Heart left ventricle (tissue), 16 donors: ENCODE results near the gene TACC3. TPM values are rescaled to one million over a fixed set of nuclear protein-coding genes. Genes with fewer than 3 reads are reported as not detected.

Experiments used
- ATAC-seq, 4 donors: fragments of 200-7000 bp; cut with Tn5 transposase; one replicate each; pipeline ENCODE4 v1.9.1; 2020 to 2022; ENCODE audit warnings: moderate library complexity in 4 of 4, mild to moderate bottlenecking in 3 of 4, moderate number of reproducible peaks in 1 of 4
- DNase-seq, 5 donors: peaks; one replicate each; pipeline ENCODE4 v3.0.0-alpha.2; 2020
- H3K27ac ChIP-seq, 12 donors: fragments of 200-600 bp; sonication (generic) in 4 of 12; one replicate each; pipeline versions ENCODE4 v1.5.0 to v1.8.0; 2016 to 2022; ENCODE audit warnings: mild to moderate bottlenecking in 2 of 12
- H3K27me3 ChIP-seq, 9 donors: fragments of 200-600 bp; sonication (generic) in 2 of 9; one replicate each; pipeline versions ENCODE4 v1.5.1 to v1.8.0; 2016 to 2022; ENCODE audit warnings: mild to moderate bottlenecking in 3 of 9
- H3K36me3 ChIP-seq, 9 donors: fragments of 200-600 bp; sonication (generic) in 2 of 9; one replicate each; pipeline versions ENCODE4 v1.5.0 to v1.8.0; 2018 to 2022; ENCODE audit warnings: mild to moderate bottlenecking in 2 of 9
- H3K4me1 ChIP-seq, 12 donors: fragments of 200-600 bp; sonication (generic) in 4 of 12; one replicate each; pipeline versions ENCODE4 v1.5.0 to v1.8.0; 2016 to 2022; ENCODE audit warnings: mild to moderate bottlenecking in 3 of 12
- H3K4me3 ChIP-seq, 12 donors: fragments of 200-600 bp; sonication (generic) in 4 of 12; one replicate each; pipeline versions ENCODE4 v1.5.0 to v1.8.0; 2017 to 2022; ENCODE audit warnings: mild to moderate bottlenecking in 9 of 12, moderate library complexity in 4 of 12
- H3K9me3 ChIP-seq, 12 donors: fragments of 200-600 bp; sonication (generic) in 4 of 12; one replicate each; pipeline versions ENCODE4 v1.5.0 to v1.8.0; 2016 to 2022; ENCODE audit warnings: mild to moderate bottlenecking in 1 of 12
- POLR2A ChIP-seq, 2 donors: fragments of 450-650 bp; IDR thresholded peaks; one replicate each; pipeline ENCODE4 v1.6.1; 2017; ENCODE audit warnings: antibody characterized with exemption in 2 of 2, mild to moderate bottlenecking in 2 of 2, moderate library complexity in 2 of 2
- WGBS, 4 donors: extraction: QIAGEN DNeasy Blood & Tissue Kit in 2 of 4; methylation state at CpG; one replicate each; pipeline versions ENCODE4 v1.1.5 to v1.1.7; 2013 to 2018; 5-methylcytosine and 5-hydroxymethylcytosine counted together
- intact Hi-C, 10 donors: fragments of 100-400 bp; cut with DNase I; formaldehyde crosslinking; loops; one replicate each; pipeline versions ENCODE4 v1.11.1 to v1.14.2; 2022
- polyA plus RNA-seq, 2 donors: library from polyadenylated mRNA; stranded (reverse); fragments of 200-250 nt; gene quantifications; one replicate each; pipeline ENCODE4 v1.2.3, GENCODE V29; 2013
- total RNA-seq, 9 donors: library from RNA; depleted of rRNA in 2 of 9; stranded (reverse); fragments of >200 nt in 2 of 9; fragmentation: NEBNext Ultra II Directional in 3 of 9; extraction: Animal tissue kit (Norgen Biotek cat#: 25700) in 3 of 9; gene quantifications; one replicate each; pipeline versions ENCODE4 v1.1.0 to v1.2.4, GENCODE V29; 2016 to 2023
- TF ChIP-seq, protein P1 (sequence below), 12 donors: fragments of 200-600 bp; sonication (generic) in 4 of 12; IDR thresholded peaks; one replicate each; pipeline versions ENCODE4 v1.5.0 to v1.8.0; 2018 to 2022; ENCODE audit warnings: antibody characterized with exemption in 12 of 12, mild to moderate bottlenecking in 5 of 12
- donor health status: ischemic (EF 13 %, LVEDD 7.1; RV severe dilation, severe dysfunction).
- donor health status: healthy with polysubstance abuse.
- donor health status: DM: no; HTN: yes; CAD: no.
- donor health status: DM: no; HTN: no; CAD: no.
- donor health status: ischemic (EF 25% LVEDD 6.9; RV normal size, moderate dysfunction).
- donor health status: ischemic (EF 25% LVEDD 5.7; RV mildly dilated, moderate dysfunction).
- donor health status: healthy.
- donor health status: DM: yes; HTN: yes; CAD: no.
- donor health status: ischemic (EF 35%, LVEDD 5.7; RV mildly dilated, moderate dysfunction).
- donor health status: nonischemic (EF 11% LVEDD 7.7; RV severe dilation, severe dysfunction).
- donor health status: DM: yes; HTN: yes; CAD: no.
- donor health status: PGD.
- donor health status: ischemic (EF 29% LVEDD 5.4; RV normal size, mild dysfunction).
- donor health status: nonischemic (EF 23%, LVEDD 6.1; RV moderate dilation, normal function).

Gene TACC3
- total and polyA plus RNA-seq, 11 donors = 2.9 to 19.1 (median 6.1) TPM

- intact Hi-C loops = loop anchor here in 1 of 10 donors (2.0 kb wide), 1 partner anchor 70 kb away; no protein-coding TSS in a partner anchor
- peaks cover 0 to 19% (median 5%) of the 10 kb centered on the region in 12 donors for H3K4me1 ChIP-seq
- WGBS, 4 donors = 83 to 93% (median 86%) methylated on average over 21 to 23 of the region's 23 CpGs
- no peaks in the 10 kb centered on the region for H3K9me3 ChIP-seq
- peaks cover 0 to 37% (median 0%) of the 10 kb centered on the region in 9 donors for H3K27me3 ChIP-seq
- no peak for TF ChIP-seq POLR2A (IDR thresholded peaks at IDR 0.05)
- TF ChIP-seq, protein P1, sequence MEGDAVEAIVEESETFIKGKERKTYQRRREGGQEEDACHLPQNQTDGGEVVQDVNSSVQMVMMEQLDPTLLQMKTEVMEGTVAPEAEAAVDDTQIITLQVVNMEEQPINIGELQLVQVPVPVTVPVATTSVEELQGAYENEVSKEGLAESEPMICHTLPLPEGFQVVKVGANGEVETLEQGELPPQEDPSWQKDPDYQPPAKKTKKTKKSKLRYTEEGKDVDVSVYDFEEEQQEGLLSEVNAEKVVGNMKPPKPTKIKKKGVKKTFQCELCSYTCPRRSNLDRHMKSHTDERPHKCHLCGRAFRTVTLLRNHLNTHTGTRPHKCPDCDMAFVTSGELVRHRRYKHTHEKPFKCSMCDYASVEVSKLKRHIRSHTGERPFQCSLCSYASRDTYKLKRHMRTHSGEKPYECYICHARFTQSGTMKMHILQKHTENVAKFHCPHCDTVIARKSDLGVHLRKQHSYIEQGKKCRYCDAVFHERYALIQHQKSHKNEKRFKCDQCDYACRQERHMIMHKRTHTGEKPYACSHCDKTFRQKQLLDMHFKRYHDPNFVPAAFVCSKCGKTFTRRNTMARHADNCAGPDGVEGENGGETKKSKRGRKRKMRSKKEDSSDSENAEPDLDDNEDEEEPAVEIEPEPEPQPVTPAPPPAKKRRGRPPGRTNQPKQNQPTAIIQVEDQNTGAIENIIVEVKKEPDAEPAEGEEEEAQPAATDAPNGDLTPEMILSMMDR (IDR thresholded peaks at IDR 0.05) = no peak
- no peak overlapping the region for H3K4me3 ChIP-seq
- ATAC-seq (no peak), DNase-seq (no peak)
- H3K36me3 ChIP-seq = no peaks in the 10 kb centered on the region
- H3K27ac ChIP-seq = no peak overlapping the region
These were observed 47.2 kb downstream of the TACC3 start for GRCh38 chr4:1768367-1769034.

GRCh38 chr4:1769692-1770091 is 48.4 kb downstream of the TACC3 start:
- Histone ChIP-seq H3K4me3 (no peak overlapping the region), H3K4me1 (peaks cover 0 to 14% (median 2%) of the 10 kb centered on the region in 12 donors), H3K36me3 (no peaks in the 10 kb centered on the region), H3K9me3 (no peaks in the 10 kb centered on the region), H3K27ac (no peak overlapping the region), H3K27me3 (peaks cover 0 to 26% (median 0%) of the 10 kb centered on the region in 9 donors)
- WGBS, 4 donors = 80 to 88% (median 85%) methylated on average over 1 to 6 of the region's 6 CpGs
- intact Hi-C loops = loop anchor here in 1 of 10 donors (2.0 kb wide), 1 partner anchor 69 kb away; no protein-coding TSS in a partner anchor
- DNase-seq (no peak), ATAC-seq (no peak)
- TF ChIP-seq POLR2A (IDR thresholded peaks at IDR 0.05) = no peak
- TF ChIP-seq, protein P1 (IDR thresholded peaks at IDR 0.05) = no peak

DNA sequence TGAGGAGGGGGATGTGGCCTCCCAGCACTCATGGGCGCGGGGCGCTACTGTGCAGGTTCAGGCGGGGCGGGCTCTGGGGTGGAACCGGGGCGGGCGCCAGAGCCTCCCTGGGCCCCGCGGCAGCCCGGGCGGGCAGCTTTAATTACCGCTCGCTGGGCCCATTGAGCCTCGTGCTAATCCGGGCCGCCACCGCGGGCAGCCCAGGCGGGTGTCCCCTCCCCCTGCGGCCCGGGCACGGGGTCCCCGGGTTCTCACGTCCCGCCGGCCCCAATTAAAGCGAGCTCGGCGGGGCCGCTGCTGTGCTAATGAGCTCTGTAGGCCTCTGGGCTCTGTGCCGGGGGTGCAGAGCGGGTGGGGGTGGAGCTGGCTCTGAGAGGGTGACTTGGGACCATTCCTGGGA is 48.9 kb downstream of the TACC3 start:
- H3K27ac ChIP-seq = no peak overlapping the region
- DNase-seq (no peak), ATAC-seq (no peak)
- no peaks in the 10 kb centered on the region for H3K36me3 ChIP-seq
- H3K27me3 ChIP-seq = peaks cover 0 to 26% (median 0%) of the 10 kb centered on the region in 9 donors
- no peaks in the 10 kb centered on the region for H3K9me3 ChIP-seq
- TF ChIP-seq POLR2A (IDR thresholded peaks at IDR 0.05) = no peak
- TF ChIP-seq, protein P1 (IDR thresholded peaks at IDR 0.05) = no peak
- peaks cover 0 to 14% (median 2%) of the 10 kb centered on the region in 12 donors for H3K4me1 ChIP-seq
- H3K4me3 ChIP-seq = no peak overlapping the region
- 54 to 74% (median 63%) methylated on average over 11 to 33 of the region's 33 CpGs for WGBS, 4 donors
- intact Hi-C loops = no loop called here

- peaks cover 0 to 14% (median 2%) of the 10 kb centered on the region in 12 donors for H3K4me1 ChIP-seq
- H3K27ac ChIP-seq = no peak overlapping the region
- no peaks in the 10 kb centered on the region for H3K9me3 ChIP-seq
- 80 to 87% (median 83%) methylated on average over 2 to 11 of the region's 11 CpGs for WGBS, 4 donors
- intact Hi-C loops = no loop called here
- peaks cover 0 to 24% (median 0%) of the 10 kb centered on the region in 9 donors for H3K27me3 ChIP-seq
- no peaks in the 10 kb centered on the region for H3K36me3 ChIP-seq
- ATAC-seq (no peak), DNase-seq (no peak)
- TF ChIP-seq, protein P1 (IDR thresholded peaks at IDR 0.05) = no peak
- TF ChIP-seq POLR2A (IDR thresholded peaks at IDR 0.05) = no peak
- H3K4me3 ChIP-seq = no peak overlapping the region
These were observed 49.5 kb downstream of the TACC3 start for GRCh38 chr4:1770791-1771231.
